NCI-H345 treated with DMSO at 0.1 percent for 48 hours (cell line): ENCODE measurements around the gene RASSF8.

Source experiments
- DNase-seq: peaks from one replicate; lab custom pipeline; 2025; ENCODE audit not compliant: unreplicated experiment; lab: John Stamatoyannopoulos, UW

The RASSF8 gene

DNA sequence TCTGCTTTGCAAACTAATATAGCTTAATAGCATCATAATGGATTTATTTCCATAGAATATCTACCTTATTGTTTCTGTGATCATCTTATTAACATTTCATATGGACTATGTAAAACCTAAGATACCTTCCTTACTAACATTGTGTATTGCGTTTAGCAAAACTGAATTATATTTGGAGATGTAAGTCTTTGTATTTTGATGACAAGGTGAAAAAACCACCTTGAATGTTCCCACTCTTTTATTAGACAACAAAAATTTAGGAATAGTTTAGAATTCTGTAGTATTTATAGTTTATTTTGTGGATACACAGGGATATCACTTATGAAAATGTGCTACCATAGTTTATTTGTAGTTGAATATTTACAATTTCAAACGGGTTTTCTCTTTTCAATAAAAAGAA lies 32.0 kb downstream of the RASSF8 start:
- DNase-seq = no peak

DNA sequence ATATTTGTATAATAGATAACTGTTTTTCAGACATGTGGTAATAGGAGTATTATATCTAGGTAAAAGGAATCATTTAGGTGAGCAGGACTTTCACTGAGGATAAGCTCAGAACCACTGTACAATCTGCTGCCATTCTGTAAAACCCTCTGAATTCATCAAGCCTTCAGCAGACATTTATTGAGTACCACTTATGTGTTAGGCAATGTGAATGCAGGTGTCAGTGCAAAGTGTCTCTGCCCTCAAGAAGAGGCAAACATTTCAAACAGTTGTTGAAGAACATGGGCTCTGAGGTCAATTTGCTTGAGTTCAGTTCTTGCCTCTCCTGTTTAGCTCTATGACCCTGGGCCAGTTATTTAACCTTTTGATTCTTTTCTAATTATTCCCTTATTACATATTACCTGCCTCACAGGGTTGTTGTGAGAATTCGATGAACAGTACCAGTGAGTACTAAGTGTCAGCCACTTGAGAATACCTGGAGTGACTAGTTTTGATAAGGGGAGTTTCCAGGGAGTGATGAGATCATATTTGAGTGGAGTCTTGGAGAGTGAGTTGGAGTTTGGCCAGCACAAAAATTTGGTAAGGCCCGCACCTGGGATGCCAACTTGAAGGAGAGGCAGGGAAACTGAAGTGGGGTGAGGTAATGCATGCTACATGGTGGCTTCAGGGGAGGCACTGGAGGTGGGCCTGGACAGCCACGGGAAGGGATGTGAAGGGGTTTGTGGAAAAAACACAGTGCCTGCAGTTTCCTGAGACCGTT lies 33.7 kb downstream of the RASSF8 start:
- no peak for DNase-seq

DNA sequence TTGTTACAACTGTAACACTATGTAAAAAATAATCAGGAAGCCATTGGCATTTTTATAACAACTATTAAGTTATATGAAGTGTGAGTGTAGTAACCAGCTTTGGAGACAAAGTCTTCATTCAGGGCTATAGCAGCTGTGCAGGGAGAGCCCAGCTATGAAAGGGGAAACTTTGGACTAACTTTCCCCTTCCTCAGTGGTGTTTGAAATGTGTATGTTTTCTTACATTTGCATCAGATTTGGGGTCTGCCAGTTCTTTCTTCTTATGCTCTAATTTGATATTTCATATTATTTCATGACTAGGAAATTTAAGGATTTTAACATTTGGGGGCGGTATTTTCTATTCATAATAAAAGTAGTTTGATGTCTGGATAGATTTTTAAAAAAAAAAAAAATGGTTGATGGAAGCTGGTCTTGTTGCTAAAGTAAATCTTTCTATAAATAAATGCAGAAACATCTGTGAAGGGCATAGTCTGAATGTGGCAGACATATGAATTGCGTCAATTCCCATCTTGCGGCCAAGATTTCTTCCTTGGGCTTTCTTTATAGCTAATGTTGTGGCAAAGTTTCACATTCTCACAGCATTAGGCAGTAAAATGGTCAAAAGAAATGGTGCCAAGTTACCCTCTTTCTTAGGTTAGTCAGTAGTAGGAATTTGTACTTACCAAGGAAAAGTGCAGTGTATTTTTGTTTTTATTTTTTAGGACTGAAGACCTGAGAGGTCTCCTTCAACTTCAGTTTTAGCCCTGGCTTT lies 35.6 kb downstream of the RASSF8 start:
- DNase-seq = no peak

DNA sequence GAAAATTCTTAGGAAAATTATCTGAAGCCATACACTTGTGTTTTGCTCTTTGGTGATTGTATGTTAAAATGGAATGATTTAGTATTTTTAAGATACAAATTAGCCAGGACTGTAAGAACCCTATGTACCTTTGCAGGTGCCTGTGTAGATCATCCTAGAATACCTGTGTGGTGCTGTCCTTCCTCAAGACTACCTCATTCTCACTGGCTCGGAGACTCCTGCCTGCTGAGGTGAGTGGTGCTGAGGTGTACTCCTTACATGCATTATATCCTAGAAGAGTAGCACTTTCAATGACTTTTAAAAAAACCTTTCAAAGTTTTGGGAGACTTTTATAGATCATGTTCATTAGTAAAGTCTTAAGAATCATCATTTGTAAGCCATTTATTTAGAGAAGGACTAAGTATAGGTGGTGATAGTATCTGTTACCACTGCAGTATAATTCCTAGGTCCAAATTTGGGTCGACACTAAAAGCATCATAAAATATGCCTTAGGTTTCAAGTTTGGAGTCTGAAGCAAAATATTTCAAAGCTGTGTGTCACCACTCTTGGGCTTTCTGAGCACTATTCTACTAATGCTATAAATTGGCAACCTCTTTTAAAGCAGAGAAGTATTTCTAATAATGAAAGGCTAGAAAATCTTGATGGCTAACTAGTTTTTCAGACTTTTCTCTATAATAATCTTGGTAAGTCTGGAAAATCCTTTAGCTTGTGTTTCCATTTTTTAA lies 36.6 kb downstream of the RASSF8 start:
- DNase-seq = no peak

DNA sequence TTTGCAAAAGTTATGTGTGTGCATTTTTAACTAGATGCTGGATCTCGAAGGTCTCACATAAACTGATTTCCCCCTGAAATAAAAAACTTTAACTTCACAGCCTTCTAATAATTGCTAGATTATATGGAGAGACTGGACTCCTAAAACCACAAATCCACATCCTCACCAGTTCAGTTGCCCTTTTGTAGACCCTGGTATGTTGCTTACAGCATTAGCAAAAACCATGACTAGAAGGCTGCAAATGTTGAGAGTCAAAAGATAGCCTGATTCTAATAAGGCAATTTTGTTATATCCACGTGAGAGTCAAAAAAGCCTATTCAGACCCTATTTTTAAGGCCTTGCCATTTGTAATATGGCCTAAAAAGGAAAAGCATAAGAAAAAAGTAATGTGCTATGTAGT lies 37.4 kb downstream of the RASSF8 start:
- DNase-seq = no peak

DNA sequence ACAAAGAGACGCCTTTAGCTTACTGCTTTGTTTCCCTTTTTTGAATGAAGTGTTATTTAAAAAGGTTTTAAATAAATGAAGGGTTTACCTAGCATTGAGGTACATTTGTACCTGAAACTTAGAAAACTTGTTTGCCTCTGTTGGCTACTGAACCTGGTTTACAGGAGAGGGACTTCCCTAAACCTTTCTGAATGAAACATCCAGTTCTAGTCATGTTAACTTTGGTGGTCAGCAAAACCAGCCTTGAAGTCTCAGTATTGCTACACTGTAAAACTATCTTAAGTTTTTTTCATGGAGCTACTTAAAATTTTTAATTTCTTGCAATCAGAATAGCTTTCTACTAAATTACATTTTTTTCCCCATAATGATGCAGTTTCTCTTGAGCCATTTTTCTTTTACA lies 38.2 kb downstream of the RASSF8 start:
- no peak for DNase-seq

DNA sequence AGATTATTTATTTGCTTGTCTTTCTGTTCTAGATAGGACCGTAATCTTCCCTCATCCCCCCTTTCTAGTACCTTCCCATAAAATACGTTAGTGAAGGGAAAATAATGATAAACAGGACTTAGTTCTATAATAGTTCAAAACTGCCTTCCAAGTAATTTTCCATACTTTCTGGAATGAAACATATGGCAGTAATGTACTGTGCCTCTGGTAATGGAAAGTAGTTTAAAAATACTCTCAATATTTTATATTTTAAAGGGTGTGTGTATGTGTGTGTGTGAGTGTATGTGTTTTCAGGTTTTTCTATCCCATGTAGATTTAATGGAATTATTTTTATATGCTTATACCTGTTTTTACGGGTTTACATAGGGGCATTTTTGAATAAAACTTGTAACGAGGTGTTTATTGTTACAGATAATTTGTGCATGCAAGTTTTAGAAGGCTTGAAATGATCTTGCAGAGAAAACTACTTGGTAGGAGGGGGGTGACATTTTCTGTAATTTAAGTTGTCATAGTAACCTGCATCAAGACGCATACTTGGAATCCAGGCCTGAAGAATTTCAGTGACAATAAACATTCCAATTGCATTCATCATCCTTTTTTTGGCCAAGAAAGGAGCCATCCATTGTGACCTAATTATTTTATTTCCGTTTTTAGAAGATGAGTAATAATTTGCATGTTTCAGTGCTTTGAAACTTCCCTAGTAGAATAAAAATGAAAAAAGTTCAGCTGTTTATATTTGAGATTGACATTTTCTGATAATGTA lies 38.9 kb downstream of the RASSF8 start:
- no peak for DNase-seq

DNA sequence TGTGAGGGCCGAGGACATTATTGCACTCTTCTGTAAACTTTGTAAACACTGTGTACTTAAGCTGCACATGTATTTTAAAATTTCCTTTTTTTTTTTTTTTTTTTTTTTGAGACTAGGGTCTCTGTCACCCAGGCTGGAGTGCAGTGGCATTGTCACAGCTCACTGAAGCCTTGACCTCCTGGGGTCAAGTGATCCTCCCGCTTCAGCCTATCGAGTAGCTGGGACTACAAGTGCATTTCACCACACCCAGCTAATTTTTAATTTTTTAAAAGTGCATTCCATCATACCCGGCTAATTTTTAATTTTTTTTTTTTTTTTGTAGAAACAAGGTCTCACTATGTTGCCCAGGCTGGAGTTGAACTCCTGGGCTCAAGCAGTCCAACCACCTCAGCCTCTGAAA lies 42.4 kb downstream of the RASSF8 start:
- no peak for DNase-seq

DNA sequence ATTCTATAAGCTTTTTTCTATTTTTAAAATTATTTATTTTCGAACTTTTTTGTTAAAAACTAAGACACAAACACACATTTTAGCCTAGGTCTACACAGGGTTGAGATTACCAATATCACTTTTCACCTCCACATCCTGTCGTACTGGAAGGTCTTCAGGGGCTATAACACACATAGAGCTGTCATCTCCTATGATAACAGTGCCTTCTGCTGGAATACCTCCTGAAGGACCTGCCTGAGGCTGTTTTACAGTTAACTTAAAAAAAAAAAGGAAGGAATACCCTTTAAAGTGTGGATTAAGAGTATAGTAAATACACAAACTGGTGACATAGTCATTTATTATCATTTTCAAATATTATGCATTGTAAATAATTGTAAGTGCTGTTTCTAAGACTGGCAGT lies 43.0 kb downstream of the RASSF8 start:
- DNase-seq = no peak

DNA sequence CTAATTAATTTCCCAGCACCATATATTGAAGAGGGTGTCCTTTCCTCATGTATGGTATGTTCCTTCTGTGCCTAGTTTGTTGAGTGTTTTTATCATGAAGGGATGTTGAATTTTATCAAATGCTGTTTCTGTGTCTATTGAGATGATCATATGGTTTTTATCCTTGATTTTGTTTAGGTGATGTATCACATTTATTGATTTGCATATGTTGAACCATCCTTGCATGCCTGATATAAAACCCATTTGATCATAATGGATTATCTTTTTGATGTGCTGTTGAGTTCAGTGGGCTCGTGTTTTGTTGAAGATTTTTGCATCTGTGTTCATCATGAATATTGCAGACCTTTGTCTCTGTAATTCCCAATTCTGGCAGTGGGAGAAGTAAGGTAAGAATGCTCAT lies 44.6 kb downstream of the RASSF8 start:
- no peak for DNase-seq

DNA sequence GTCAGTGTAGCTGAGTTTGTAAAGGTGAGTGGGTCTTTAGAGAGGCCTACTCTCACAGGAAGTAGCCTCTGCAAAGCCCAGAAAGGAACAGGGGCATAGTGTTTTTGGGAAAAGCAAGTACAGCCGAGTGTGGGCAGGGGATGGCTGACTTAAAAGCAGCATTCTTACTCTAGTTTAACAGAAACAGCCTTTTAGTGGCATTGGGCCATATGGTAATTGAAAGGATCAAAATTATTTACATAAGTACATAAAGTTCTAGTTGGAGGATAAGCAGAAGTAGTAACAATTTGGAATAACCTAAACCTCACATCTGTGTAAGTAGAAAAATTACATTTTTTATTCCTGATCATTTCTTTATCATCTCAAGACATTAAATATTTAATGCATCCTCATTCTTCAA lies 49.1 kb downstream of the RASSF8 start:
- no peak for DNase-seq

DNA sequence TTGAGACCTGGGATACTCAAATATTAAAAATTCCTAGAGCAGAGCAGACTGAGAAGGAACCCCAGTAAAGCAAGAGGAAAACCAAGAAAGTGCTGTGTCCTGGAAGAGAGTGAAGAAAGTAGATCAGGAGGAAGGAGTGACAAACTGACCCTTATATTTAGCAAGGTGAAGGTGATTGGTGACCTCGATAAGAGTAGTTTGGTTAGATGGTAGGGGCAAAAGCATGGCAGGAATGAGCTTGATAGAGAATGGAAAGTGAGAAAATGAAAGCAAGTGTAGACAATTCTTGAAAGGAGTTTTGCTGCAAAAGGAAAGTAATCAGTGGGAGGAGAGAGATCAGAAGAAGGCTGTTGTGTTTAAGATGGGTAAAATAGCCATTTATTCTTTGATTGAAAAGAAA lies 51.1 kb downstream of the RASSF8 start:
- no peak for DNase-seq

DNA sequence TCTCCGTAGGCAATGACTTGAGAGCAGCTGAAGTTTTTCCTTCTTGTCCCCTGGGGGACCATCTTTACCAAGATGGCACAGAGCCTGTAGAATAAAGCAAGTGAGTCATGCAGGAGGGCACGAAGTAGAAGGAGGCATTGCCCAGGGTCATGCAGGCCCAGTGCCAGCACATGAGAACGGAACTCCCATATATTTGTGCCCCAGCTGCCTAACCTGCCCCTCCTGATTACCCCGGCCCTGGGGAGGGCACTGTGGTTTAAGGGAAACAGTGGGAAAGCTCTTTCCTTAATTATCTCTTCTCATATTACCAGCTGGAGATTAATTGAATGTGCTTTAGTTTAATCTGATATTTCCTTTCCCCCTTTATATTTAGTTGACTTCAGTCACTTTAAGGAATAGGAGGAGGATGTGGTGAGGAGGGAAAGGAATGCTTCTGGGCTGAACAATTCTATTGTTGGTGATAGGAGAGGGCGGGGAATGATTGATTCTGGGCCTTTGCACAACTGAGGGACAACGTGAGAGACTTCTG lies 51.9 kb downstream of the RASSF8 start:
- no peak for DNase-seq

DNA sequence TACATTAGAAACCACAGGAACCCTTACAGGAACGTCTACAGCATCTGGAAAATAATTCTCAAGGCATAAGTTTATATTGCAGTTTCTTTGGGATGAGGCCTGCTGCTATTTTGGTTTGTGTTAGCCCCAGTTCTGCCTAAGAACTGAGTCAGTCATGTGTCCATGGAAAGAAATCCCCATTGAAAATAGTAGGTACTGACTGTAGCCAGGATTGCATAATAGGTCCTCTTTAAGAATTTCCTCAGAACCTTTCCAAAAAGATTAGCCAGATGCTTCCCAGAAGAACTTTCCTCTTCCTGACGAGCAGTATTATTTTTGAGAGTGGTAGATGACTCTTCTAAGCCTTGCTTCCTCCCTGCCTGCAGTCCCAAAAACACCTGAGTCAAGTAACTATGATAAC lies 52.6 kb downstream of the RASSF8 start:
- DNase-seq = no peak

DNA sequence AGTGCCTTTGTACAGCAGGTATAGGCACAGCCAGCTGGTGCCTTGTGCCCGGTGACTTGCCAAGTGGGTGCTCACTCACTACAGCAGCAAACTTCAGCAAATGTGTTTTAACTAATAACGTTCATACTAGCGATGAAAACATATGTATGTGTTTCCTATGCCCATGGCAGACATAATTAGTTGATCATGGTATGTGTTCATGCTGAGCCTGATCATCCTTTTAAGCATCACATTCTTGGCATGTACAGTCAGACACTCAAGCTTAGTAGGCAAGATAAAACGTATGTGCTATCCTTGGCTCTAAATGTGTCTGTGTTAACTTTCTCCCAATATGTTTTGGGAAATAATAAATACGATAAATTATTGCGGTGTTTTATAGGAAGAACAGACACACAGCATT lies 55.6 kb downstream of the RASSF8 start:
- DNase-seq = no peak

DNA sequence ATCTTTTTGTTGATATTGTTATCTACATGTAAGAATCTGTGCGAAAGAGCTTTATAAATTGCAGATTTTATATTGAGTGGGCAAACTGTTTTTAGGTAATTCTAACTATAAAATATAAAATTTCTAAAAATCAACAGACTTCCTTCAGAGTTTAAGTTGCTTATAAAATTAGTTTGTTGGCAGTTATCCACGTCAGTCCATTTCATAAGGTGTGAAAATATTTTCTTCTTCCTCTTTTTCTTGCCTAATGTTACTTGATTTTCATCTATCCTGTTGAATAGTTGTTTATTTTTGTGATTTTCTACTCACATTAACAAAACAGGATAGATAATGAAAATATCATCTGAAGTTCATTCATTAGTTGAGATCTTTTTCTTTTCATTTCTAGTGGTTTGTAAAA lies 58.0 kb downstream of the RASSF8 start:
- DNase-seq = no peak

DNA sequence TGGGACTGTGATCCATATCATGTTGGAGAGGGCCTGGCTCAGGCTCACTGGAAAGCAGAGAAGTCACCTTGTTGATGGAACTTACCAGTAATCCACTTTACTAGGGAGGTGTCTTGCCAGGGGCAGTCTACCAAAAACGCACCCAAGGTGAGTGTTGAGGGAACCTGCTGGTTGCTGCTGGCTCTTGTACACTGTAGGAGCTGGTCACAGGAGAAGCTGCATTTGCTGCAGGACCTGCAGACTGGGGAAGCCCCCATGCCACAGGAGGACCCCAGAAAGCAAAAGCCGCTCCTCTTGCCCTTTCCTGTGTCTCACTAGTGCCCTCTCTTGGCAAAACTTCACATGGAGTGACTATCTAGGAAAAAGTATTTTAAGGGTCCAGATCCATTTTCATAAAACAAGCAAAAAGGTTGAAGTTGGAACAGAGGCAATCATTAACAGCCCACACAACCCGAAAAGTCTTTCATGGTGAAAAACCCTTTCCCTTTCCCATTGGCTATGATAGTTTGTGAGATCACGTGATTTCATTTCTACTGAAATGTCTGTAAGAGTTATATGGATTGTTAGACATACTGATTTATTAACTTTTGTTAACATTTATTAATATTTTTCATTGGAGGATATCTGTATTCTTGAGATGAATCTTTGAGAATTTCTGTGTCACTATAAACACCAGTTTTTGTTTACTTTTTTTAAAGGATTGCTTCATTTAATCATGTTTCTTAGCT lies 59.2 kb downstream of the RASSF8 start:
- no peak for DNase-seq

DNA sequence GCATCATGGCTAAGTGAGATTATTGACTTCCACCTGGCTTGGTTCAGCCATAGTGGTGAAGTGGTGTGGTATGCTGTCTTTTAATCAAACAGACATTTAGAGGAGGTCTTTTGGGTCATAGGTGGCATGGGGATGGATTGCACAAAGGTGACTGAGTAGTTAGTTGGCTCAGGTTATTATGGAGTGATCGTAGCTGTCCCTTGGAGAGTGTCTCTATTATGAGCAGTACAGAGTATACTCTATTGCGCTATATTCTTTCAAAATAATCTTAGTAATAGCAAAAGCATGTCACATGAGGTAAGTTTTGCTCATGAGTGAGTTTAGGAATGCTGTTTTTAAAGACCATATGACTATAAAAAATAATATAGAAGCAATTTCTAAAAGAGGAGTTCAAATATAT lies 60.4 kb downstream of the RASSF8 start:
- no peak for DNase-seq

DNA sequence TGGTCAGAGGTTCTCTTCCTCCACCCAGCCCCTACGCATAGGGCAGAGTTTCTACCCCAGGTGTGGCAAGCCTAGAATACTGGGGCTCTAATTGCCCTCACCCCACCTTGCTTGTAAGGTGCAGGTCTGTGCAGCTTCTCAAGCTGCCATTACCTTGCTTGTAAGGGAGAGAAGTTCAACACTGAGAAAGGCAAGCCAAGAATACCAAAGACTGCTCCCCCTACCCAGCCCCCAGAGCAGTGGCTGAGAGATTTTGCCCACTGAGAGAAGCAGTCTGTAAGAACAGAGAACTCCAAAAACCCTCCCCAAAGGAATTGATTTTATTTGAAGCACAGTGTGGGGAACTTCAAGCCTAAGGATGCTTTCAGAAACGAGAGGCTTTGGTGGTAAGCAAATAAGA lies 63.1 kb downstream of the RASSF8 start:
- no peak for DNase-seq

DNA sequence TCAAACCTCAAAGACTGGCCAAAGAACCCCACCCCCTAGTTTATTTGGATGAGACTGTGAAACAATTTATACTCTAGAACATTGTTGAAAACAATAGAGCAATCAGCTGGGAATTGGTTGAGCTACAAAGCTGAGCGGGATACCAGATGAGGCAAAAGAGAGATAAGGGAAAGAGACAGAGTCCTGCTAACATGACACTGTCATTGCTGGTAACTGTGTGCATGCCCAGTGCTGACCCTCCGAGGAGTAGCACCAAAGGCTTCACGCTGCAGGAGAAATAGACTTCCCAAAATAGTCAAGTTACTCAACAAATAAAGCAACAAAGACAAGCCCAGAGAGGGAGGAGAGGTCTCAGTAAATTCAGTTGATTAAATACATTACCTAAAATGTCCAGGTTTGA lies 63.6 kb downstream of the RASSF8 start:
- no peak for DNase-seq
